ENCODE data around the gene PKD2L2.

DNA sequence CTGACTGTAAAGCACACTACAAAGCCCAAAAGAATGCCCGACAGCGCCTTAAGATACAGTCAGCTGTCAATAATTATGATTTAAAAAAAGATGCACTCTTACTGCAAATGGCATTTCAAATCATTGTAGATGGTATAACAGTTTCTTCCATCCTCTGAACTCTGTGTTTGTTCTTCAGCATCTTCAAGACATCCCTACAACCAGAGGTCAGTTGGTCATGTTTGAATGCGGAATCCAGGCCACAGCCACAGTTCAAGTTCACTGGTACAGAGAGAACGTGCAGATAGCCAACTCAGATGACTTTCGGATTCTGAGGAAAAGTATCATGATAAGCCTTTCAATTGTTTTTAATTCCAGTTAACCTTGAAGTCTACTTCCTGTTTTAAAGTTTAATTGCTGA lies 30.3 kb upstream of the PKD2L2 start:
- TF ChIP-seq, protein P1, sequence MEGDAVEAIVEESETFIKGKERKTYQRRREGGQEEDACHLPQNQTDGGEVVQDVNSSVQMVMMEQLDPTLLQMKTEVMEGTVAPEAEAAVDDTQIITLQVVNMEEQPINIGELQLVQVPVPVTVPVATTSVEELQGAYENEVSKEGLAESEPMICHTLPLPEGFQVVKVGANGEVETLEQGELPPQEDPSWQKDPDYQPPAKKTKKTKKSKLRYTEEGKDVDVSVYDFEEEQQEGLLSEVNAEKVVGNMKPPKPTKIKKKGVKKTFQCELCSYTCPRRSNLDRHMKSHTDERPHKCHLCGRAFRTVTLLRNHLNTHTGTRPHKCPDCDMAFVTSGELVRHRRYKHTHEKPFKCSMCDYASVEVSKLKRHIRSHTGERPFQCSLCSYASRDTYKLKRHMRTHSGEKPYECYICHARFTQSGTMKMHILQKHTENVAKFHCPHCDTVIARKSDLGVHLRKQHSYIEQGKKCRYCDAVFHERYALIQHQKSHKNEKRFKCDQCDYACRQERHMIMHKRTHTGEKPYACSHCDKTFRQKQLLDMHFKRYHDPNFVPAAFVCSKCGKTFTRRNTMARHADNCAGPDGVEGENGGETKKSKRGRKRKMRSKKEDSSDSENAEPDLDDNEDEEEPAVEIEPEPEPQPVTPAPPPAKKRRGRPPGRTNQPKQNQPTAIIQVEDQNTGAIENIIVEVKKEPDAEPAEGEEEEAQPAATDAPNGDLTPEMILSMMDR (IDR thresholded peaks at IDR 0.05), result no peak
- TF ChIP-seq POLR2A (IDR thresholded peaks at IDR 0.05), result no peak
